CD4-positive, alpha-beta T cell treated with Interleukin-15 for 1 hour (primary cell): ENCODE results near the gene CPT1C.
A peak's percentile ranks its signal among the peaks of the same experiment; 100 is the strongest.

Source experiments
- DNase-seq: peaks from one replicate; pipeline ENCODE4 v3.0.0-alpha.2; 2020

Gene CPT1C

DNA sequence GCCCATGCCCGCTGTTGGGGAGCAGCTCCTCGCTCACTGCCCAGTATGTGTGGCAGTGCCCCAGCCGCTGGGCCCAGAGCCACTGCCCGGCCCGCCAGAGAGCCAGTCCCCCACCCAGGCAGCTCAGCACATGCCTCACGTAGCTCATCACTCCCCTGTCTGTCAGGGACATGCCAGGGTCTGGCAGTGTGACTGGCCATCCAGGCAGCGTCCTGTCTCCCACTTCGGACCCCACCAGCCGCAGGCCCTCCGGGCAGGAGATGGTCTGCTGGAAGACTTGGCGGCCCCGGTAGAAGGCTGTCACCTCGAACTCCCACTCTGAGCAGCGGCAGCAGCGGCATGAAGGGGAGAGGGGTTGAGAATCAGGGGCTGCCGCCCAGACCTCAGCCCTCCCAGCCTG is 28.9 kb upstream of the CPT1C start:
- no peak for DNase-seq

DNA sequence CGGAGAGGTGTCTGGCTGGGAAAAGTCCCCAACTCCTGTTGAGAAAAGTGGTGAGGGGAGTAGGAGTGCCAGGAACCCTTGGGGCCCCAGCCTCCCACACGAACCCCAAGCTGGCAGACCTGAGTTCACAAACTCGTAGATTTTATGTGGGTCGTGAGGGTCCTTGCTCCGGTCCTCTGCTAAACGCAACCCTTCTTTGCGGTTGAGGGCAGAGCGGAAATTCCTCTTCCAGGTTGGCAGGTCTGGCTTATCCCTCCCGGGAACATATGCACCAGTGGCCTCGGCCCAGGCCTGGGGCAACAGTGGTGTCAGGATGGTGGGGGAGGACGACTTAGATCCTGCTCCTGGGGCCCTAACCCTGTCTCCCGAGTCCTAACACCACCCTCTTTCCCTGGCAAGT is 27.7 kb upstream of the CPT1C start:
- DNase-seq = no peak

DNA sequence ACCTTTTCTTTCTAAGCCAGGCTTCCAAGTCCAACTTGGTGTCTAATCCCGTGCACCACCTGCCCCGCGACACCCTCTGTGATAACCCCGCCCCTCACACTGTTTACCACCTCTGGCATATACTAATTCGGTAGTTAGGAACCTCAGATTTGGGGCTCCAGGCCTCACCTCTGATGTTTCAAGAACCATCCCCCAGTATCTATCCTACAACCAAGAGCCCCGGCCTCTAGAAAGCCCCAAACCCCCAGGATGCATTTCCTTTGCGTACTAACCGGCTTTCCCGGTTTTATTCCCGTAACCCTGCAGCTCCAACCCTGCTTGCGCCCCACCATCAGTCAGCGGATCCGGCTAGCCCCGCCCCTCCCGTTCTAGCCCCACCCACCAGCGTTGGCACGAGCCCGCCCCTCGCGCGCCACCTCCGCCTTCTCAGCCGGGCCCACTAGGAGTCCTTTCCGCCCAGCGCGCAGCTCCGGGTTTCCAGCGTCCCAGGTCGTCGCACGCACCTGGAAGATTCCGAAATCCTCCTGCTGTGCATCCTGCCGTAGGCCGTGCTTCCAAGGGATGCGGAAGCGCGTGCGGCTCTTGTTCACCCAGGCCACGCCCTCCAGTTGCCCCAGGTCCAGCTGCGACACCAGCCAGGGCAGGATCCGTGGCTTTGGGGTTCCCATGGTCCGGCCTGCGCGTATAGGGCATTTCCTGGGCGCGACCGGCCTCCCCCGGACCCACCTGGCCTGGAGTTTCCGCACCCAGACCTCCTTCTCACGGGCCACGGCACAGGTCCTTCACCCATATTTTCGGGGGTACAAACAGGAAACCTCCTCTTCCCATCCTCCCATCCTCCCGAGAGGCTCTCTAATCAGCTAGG is 26.5 kb upstream of the CPT1C start:
- DNase-seq = peak; percentile 82

DNA sequence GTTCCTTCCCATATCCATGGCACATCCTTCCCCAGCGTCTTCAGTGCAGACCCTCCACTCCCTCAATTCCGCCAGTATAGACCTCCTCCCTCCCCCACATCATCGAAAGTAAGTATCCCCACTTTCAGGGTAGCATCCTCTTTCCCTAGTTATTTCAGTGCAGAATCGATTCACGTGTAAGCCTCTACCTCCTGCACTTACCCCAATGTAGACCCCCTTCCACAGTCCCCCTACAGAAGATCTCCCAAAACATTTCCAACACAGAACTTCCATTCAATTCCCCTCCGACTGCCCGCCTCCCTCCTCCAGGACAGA is 25.9 kb upstream of the CPT1C start:
- DNase-seq = no peak

DNA sequence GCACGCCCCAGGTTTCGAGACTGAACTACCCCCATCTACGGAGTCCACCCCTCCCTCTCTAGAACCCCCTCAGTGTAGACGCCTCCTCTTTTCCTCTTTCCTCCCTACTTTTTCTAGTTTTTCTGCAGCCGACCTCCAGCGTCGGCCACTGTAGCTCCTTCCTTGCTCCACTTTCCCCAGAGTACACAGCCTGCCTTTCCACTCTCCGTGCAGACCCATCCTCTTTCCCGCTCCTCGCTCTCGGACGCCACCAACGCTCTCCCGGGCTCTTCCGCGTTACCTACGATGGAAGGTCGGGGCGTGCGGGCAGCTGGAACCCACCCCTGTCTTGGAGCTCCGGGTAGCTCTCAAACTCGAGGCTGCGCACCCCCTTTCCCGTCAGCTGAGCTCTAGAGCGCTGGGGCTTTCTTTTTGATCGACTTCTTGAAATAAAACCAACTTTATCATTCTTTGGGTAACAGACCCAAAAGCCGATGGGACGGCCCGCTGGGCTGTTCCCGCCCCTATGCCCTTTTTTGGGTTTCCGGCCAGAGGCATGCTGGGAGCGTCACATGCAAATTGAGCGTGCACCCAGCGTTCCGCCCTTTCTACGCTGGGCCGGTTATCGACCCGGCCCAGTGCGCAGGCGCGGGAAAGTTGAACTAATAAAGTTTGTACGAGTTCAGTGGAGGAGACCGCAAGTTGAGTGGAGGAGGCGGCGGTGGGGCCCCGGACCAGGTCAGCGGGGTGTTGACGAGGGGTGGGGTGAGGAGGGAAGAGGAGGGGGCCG is 25.4 kb upstream of the CPT1C start, which contains the start of the genes BCL2L12 and IRF3:
TSS of gene BCL2L12 (plus strand) at position 583 of the 769 bp plus-strand sequence. CDS start 760 bp downstream, outside the sequence.
TSS of gene IRF3 (minus strand) at position 507 of the 769 bp plus-strand sequence. CDS start 1,019 bp downstream, outside the sequence.
- peak; percentile 98 for DNase-seq

DNA sequence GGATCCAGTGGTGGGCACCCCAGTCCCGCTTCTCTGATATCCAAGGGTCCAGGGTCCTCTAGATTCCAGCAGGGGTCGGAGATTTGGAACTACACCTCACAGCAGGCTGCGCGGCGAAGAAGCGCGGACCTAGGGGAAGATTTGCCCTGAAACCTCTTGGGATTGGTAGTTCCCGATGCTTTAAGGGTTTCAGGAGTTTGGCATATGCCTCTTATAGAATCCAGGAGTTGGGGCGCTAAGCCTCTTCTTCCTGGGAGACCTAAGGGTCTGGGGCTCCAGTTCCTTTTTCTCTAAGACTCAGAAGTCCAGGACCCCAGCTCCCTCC is 24.8 kb upstream of the CPT1C start:
- no peak for DNase-seq

DNA sequence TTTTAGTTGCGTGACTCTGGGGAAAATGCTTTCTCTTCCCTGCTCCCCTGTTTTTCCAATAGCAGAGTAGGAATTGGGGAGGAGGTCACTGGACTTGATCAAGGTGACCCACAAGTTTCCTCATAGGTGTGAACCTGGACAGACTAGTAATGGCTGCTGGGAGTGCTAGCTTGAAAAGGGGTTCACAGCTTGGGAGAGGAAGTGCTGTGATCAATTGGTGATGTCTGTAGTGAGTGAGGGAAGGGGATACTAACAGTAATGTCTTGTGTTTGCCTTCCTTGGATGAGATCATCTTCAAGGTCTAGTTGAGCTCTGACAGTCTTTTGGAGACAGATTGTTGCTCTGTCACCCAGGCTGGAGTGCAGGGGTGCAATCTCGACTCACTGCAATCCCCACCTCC is 23.4 kb upstream of the CPT1C start:
- no peak for DNase-seq

DNA sequence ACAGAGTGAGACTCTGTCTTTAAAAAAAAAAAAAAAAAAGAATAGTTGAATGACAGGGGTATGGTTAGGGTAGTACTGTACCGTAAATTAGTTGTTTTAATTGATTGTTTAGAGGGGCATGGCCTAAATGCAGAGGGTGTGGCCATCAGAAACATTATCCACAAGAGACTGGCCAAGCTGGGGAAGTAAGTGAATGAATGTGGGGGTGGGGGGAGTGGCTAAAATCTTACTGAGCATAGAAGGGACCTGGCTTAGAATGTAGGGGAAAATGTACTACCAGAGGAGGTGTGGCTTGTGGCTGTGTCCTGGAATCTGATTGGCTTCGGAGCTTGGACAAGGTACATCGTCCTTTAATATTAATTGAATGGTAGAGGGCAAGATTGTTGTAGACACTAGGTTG is 21.4 kb upstream of the CPT1C start:
- DNase-seq = no peak

DNA sequence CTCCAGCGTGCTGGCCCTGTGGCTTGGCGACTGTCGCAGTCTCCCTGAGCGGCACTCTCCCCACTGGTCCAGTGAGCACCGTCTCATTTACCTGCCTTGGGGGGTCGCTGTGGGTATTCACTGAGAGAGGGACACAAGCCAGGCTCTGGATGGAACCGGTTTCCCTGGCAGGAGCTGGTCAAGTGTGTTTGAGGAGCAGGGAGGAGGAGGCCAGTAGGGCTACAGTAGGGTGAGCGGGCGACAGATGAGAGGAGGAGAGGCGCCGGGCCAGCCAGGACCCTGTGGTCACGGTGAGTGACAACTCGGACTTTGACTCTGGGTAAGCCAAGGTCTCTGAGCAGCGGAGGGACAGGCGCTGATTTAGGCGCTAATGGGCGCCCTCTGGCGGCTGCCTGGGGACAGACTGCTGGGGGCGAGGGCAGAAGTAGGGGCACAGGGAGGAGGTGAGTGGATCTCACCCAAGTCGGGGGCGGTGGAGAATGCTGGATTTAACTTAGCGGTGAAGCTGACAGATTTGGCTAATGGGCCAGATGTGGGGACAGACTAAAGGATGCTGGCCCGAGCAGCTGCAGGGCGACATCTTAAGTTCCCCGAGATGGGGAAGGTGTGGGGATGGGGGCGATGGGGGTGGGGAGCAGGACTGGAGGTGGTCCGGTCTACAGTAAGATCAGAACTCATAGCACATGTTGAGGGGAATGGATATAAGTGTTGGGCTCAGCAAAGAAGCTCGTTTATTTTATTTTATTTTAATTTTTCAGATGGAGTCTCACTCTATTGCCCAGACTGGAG is 18.6 kb upstream of the CPT1C start:
- peak; percentile 77 for DNase-seq

DNA sequence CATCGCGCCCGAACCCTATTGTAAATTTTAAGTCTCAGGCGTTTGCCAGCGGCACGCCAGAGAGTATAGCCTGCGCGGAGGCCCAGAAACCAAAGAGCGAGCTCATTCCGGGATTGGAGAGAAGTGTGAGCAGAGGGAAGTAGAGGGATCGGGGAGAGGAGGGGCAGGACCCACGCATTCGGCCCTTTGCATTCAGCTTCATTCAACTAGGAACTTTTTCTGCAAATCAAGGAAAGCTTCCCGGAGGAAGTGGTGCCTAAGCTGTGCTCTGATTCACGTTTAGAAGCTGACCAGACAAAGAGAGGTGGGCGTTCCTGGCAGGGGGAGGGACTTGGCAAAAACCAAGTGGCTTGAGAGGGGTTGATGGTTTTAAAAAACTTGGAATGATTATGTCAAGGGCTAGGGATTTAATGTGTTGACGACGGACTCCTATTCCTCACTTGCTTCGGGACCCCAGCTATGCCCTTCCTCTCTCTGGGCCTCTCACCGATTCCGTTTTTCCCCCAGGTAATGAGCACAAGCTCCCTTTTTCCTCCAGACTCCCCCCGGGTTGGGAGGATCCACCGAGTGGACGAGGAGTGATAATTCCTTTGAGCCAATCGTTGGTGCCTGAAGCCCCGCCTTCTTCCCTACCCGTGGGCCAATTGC is 14.7 kb upstream of the CPT1C start:
- DNase-seq = no peak

DNA sequence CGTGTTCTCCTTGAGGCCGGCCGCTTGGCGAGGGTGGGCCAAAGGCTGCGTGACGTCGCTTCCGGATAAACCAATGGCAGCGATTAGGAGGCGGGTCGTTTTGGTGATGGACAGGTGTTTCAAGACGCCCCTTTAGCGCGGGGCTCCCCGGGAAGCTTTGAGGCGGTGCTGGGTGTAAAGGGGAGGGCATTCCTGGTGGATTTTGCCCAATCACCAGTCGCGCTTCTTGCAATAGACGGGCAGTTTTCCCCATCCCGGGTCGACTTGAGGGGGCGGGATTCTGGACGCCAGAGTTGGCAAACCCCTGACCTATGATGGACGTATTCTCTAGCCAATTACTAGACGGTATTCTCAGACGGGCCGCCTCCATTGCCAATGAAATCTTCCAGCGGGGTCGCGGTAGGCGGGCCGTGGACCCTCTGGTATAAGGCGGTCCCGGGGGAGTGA is 14.1 kb upstream of the CPT1C start:
- DNase-seq = peak; percentile 100

DNA sequence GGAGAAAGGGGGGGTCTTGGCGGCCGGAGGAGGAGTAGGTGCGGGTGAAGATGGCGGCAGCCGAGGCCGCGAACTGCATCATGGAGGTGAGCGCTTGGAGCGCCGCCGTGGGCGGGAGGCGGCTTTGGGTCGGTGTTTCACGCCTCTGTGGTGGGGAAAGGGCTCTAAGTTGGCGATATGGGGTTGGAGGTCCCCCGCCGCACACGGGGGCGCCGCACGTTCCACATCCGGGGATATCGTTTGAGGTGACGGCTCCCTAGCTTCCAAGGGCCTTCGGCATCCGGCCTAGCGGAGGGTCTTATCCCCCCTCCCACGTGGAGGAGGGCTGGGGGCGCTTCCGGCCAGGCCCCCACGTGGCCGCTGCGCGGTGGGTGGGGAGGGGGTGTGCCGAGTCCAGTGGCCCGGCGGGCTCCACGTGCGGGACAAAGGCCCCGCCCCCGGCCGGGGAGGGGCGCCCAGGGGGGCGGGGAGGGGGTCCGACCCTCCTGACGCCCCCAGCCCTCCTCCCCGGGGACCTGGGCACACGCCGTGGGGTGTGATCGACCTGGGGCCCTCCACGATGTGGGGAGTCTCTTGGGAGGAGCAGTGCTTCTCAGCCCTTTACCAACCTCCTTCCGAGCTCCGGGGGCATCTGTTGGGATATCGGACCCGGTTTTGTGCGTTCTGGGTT is 13.6 kb upstream of the CPT1C start, which contains the start of gene PRMT1:
TSS of gene PRMT1 (plus strand) at position 41 of the 670 bp plus-strand sequence. CDS start at position 51, 10 bp downstream.
- DNase-seq = peak; percentile 60

DNA sequence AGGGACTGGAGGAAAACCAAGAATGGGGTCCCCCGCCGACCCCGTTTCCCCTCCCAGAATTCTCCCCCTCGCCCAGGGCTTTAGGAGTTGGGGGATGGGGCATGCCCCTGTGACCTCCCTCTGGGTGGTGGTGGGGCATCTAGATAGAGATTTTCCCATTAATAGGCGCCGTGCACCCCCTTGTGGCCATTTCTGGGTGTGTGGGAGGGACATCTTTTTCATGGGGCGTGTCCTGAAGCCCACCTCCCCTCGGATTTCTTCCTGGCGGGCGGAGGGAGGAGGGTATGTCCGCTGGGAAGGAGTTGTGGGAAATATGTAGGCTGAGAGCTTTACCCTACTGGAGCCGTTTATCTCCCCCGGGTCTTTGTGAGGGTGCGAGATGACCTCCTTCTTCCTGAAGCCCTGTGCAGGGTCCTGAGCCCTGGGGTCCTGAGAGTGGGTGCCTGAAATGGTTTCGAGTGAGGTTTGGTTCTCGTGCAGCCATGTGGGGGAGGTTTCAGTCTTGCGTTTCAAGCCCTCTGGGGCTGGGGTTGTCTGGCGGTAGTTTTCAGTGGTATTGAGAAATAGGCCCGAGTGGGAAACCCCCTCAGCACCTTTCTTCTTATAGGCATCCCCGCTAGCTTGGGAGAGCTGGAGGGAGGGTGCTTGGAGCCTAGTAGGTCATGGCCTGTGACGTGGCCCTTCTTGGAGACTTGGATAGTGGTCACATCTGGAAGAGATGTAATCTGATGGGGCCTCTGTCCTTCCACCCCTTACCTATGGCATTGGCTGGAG is 12.8 kb upstream of the CPT1C start:
- DNase-seq = peak; percentile 82

DNA sequence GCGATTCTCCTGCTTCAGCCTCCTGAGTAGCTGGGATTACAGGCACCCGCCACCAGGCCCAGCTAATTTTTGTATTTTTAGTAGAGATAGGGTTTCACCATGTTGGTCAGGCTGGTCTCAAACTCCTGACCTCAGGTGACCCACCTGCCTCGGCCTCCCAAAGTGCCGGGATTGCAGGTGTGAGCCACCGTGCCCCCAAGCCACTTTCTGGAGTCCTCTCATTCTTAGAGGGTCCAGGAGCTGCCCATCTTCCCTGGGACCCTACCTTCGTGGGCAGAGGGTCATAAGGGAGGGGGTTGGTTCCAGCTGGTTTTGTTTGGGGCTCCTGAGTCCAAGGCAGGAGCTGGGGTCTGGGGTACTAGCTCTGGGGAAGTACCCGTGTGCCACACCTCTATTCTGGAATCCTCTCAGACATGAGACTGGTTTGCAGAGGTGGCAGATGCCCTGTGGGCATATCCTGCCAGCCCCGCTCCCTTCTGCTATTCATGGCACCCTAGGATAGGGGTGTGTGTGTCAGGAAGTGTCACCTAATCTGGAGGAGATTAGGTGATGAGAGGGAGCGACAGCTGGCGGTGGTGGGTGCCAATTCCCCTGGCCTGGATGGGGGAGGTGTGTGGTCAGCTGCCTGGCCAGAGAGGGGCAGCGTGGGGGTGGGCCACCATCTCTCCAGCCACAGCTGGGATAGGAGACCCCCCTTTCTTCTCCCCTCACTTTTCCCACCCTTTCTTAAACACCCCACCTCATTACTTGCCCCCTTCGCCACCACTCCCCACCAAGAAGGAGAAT is 11.7 kb upstream of the CPT1C start:
- no peak for DNase-seq

DNA sequence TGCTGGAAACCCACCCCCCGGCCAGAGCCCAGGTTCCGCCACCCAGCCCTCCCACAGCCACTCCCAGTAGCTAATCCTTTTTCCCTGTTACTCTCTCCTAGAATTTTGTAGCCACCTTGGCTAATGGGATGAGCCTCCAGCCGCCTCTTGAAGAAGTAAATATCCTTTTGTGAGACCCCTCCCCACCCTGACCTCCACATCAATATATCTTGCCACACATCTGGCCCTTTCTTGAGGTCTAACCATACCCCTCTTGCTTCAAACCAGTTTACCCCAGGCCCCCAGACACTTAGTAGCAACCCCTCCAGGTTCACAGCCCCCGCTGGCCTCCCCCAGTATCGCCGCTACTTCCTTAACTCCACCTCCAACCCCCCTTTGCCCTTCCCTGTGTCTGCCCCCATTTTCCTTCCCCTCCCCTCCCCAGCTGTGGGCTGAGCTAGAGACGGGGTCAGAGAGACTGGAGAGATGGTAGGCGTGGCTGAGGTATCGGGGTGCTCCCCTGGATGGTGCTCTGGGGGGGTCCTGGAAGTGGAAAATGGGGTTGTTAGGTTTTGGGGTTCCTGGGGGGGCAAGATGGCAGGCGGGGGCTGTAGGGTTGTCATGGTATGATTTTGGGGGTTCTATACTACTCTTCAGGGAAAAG is 11.0 kb upstream of the CPT1C start:
- no peak for DNase-seq

DNA sequence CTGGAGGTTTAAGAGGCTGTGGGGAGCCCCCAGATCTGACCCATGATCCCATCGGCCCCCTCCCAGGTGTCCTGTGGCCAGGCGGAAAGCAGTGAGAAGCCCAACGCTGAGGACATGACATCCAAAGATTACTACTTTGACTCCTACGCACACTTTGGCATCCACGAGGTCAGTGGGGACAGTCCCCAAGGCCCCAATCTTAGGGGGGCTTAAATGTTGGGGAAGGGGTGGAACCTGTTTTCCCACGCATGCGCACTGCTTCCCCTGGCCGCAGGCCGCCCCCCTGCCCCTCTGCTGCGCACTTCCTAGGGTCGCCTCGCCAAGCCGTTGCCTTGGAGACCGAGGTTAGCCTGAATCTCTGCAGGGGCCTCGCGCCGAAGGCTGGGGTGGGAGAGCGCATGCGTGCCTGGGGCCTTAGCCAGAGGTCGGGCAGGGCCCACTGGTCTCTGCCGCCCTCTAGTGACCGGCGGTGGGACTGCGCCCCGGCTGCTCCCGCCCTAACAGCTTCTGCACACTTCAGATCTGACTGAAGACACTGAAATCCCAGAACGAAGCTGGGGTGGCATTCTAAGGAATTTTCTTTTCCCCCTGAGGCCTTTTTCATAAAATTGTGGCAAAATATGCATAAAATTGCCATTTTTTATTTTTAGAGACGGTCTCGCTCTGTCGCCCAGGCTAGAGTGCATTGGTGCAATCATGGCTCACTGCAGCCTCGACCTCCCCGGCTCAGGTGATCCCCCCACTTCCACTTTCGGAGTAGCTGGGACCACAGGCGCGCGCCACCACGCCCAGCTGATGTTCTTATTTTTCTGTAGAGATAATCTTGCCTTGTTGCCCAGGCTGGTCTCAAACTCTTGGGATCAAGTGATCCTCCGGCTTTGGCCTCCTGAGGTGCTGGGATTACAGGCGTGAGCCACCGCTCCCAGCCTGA is 10.2 kb upstream of the CPT1C start:
- DNase-seq = peak; percentile 91

DNA sequence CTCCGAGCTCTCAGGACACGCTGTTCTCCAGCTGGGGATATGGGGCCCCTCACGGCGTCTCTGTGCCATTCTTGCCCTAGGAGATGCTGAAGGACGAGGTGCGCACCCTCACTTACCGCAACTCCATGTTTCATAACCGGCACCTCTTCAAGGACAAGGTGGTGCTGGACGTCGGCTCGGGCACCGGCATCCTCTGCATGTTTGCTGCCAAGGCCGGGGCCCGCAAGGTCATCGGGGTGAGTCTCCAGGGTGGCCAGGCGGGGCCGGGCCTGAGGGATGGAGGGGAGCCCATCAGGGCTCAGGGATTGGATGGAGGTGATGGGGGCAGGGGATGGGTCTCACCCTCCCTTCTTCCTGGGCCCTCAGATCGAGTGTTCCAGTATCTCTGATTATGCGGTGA is 9.1 kb upstream of the CPT1C start:
- no peak for DNase-seq

DNA sequence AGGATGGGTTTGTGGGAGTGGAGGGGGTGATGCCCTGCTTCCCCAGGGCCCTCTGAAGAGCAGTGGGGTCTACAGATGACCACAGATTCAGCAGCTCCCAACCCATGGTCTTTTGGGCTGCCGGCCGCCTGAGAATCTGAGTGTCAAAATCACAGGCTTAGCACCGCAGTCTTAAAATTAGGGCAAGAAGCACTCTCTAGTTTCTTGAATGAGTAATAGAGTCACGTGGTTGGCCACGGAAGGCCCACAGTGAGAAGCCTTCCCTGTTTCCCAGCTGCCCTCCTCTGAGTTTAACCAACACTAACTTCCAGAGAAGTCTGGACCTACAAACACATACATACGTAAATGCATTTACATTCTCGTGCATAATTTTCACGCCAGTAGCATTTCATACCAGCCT is 8.6 kb upstream of the CPT1C start:
- no peak for DNase-seq

DNA sequence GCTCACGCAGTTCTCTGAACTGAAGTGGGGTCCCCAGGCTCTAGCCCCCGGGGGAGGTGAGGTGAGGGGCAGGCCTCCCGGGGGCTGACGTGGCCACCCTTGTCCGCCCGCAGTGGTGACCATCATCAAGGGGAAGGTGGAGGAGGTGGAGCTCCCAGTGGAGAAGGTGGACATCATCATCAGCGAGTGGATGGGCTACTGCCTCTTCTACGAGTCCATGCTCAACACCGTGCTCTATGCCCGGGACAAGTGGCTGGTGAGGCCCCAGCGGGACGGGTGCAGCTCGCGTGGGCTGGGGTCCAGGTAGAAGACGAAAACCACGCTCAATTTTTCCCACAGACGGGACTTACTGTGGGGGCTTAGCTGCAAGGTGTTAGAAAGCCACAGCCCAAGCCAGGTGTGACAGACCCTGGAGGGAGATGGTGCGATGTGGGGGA is 7.1 kb upstream of the CPT1C start:
- no peak for DNase-seq
